Naive thymus-derived CD8-positive, alpha-beta T cell (primary cell): ENCODE measurements around the gene ERBB4. TPM values are rescaled to one million over a fixed set of nuclear protein-coding genes. Genes with fewer than 3 reads are reported as not detected.

Source experiments
- ATAC-seq, 2 donors: fragments of 150-1000 bp; cut with Tn5 transposase in 1 of 2; sonication (Bioruptor Pico), chemical (Tn5 transposase) in 1 of 2; 1 replicate in 1 of 2; 2 replicates in 1 of 2; pipeline ENCODE4 v1.10.0; 2021; ENCODE audit warnings: mild to moderate bottlenecking in 2 of 2, moderate library complexity in 2 of 2
- POLR2A ChIA-PET: fragments of 350-600 bp; sonication (Branson Sonifier 250); formaldehyde crosslinking; loops from one replicate; lab custom pipeline; 2021; ENCODE audit warnings: antibody characterized with exemption; lab: Charles Lee
- DNase-seq, 10 donors: peaks; one replicate each; pipeline versions ENCODE4 v3.0.0 to v3.0.0-alpha.2; 2020 to 2022
- H3K27ac Mint-ChIP-seq, 10 donors: one replicate each; pipeline ENCODE4 v1.8.0; 2020 to 2022; ENCODE audit warnings: mild to moderate bottlenecking in 10 of 10, mixed read lengths in 10 of 10, moderate library complexity in 4 of 10, inconsistent platforms in 1 of 10
- H3K27me3 Mint-ChIP-seq, 5 donors: one replicate each; pipeline ENCODE4 v1.8.0; 2021 to 2022; ENCODE audit warnings: mixed read lengths in 5 of 5
- H3K36me3 Mint-ChIP-seq, 3 donors: one replicate each; pipeline ENCODE4 v1.8.0; 2020 to 2022; ENCODE audit warnings: mixed read lengths in 3 of 3, mild to moderate bottlenecking in 2 of 3, inconsistent platforms in 1 of 3
- H3K4me1 Mint-ChIP-seq, 4 donors: one replicate each; pipeline ENCODE4 v1.8.0; 2021 to 2022; ENCODE audit warnings: mixed read lengths in 4 of 4
- H3K4me3 Mint-ChIP-seq, 10 donors: one replicate each; pipeline ENCODE4 v1.8.0; 2020 to 2022; ENCODE audit warnings: mild to moderate bottlenecking in 10 of 10, mixed read lengths in 10 of 10, moderate library complexity in 6 of 10, inconsistent platforms in 1 of 10
- H3K9me3 Mint-ChIP-seq, 9 donors: one replicate each; pipeline ENCODE4 v1.8.0; 2020 to 2022; ENCODE audit warnings: mixed read lengths in 9 of 9, mild to moderate bottlenecking in 3 of 9, inconsistent platforms in 1 of 9, moderate library complexity in 1 of 9
- polyA plus RNA-seq, 3 donors: library from polyadenylated mRNA; unstranded; fragments of 300-500 nt; fragmentation: Illumina TruSeq; gene quantifications; one replicate each; pipeline ENCODE4 v1.2.3, GENCODE V29; 2021
- total RNA-seq, 8 experiments: library from RNA in 2 of 8; stranded (reverse) in 2 of 8; gene quantifications; one replicate each; pipeline ENCODE4 v1.2.3 and lab custom pipeline; 2021 to 2026

The ERBB4 gene
- total and polyA plus RNA-seq, 5 experiments from 2014 or later: not detected

- DNase-seq (no peak), ATAC-seq (no peak)
- H3K27ac Mint-ChIP-seq: no peak overlapping the region
- no peaks in the 10 kb centered on the region for H3K27me3 Mint-ChIP-seq
- POLR2A ChIA-PET: no interaction called here
- H3K9me3 Mint-ChIP-seq: peaks cover 0 to 9% (median 0%) of the 10 kb centered on the region in 9 donors
- no peaks in the 10 kb centered on the region for H3K4me1 Mint-ChIP-seq
- no peaks in the 10 kb centered on the region for H3K36me3 Mint-ChIP-seq
- H3K4me3 Mint-ChIP-seq: no peak overlapping the region
These were observed 1162.2 kb downstream of the ERBB4 start for GRCh38 chr2:211376410-211376809.

GRCh38 chr2:211373203-211373602 is 1165.4 kb downstream of the ERBB4 start:
- DNase-seq (no peak), ATAC-seq (no peak)
- no peaks in the 10 kb centered on the region for H3K4me1 Mint-ChIP-seq
- H3K27me3 Mint-ChIP-seq: no peaks in the 10 kb centered on the region
- POLR2A ChIA-PET: no interaction called here
- H3K9me3 Mint-ChIP-seq: peaks cover 0 to 8% (median 0%) of the 10 kb centered on the region in 9 donors
- no peaks in the 10 kb centered on the region for H3K36me3 Mint-ChIP-seq
- no peak overlapping the region for H3K27ac Mint-ChIP-seq
- no peak overlapping the region for H3K4me3 Mint-ChIP-seq

- no peaks in the 10 kb centered on the region for H3K4me1 Mint-ChIP-seq
- no peak overlapping the region for H3K27ac Mint-ChIP-seq
- ATAC-seq (no peak), DNase-seq (no peak)
- no peak overlapping the region for H3K4me3 Mint-ChIP-seq
- no peaks in the 10 kb centered on the region for H3K36me3 Mint-ChIP-seq
- no peaks in the 10 kb centered on the region for H3K27me3 Mint-ChIP-seq
- H3K9me3 Mint-ChIP-seq: peaks cover 0 to 10% (median 0%) of the 10 kb centered on the region in 9 donors
- POLR2A ChIA-PET: no interaction called here
These were observed 1167.1 kb downstream of the ERBB4 start for GRCh38 chr2:211371465-211371864.

- no peak overlapping the region for H3K4me3 Mint-ChIP-seq
- POLR2A ChIA-PET: no interaction called here
- peaks cover 0 to 10% (median 3%) of the 10 kb centered on the region in 9 donors for H3K9me3 Mint-ChIP-seq
- no peak for DNase-seq
- no peak overlapping the region for H3K27ac Mint-ChIP-seq
- H3K27me3 Mint-ChIP-seq: no peaks in the 10 kb centered on the region
- H3K36me3 Mint-ChIP-seq: no peaks in the 10 kb centered on the region
- no peak for ATAC-seq
- no peaks in the 10 kb centered on the region for H3K4me1 Mint-ChIP-seq
These were observed 1170.1 kb downstream of the ERBB4 start for GRCh38 chr2:211368467-211368866.

- Mint-ChIP-seq H3K4me1 (no peaks in the 10 kb centered on the region), H3K27ac (no peak overlapping the region), H3K4me3 (no peak overlapping the region), H3K27me3 (no peaks in the 10 kb centered on the region), H3K9me3 (peaks cover 0 to 11% (median 5%) of the 10 kb centered on the region in 9 donors), H3K36me3 (no peaks in the 10 kb centered on the region)
- no peak for DNase-seq
- no peak for ATAC-seq
- POLR2A ChIA-PET: no interaction called here
These were observed 1170.9 kb downstream of the ERBB4 start for GRCh38 chr2:211367711-211368110.

- POLR2A ChIA-PET: no interaction called here
These were observed 1171.3 kb downstream of the ERBB4 start for GRCh38 chr2:211367293-211367692.

GRCh38 chr2:211364911-211365310 is 1173.7 kb downstream of the ERBB4 start:
- Mint-ChIP-seq H3K9me3 (peaks cover 0 to 24% (median 6%) of the 10 kb centered on the region in 9 donors), H3K4me1 (no peaks in the 10 kb centered on the region), H3K36me3 (no peaks in the 10 kb centered on the region), H3K4me3 (no peak overlapping the region), H3K27me3 (no peaks in the 10 kb centered on the region), H3K27ac (no peak overlapping the region)
- POLR2A ChIA-PET: no interaction called here
- DNase-seq: no peak
- no peak for ATAC-seq

More at GRCh38 chr2:211367293-211367692, 1171.3 kb downstream of the ERBB4 start:
- Mint-ChIP-seq H3K4me3 (no peak overlapping the region), H3K27ac (no peak overlapping the region), H3K4me1 (no peaks in the 10 kb centered on the region), H3K27me3 (no peaks in the 10 kb centered on the region), H3K36me3 (no peaks in the 10 kb centered on the region), H3K9me3 (peaks cover 0 to 15% (median 5%) of the 10 kb centered on the region in 9 donors)
- ATAC-seq (no peak), DNase-seq (no peak)

GRCh38 chr2:211361383-211361782 is 1177.2 kb downstream of the ERBB4 start:
- no peaks in the 10 kb centered on the region for H3K27me3 Mint-ChIP-seq
- ATAC-seq (no peak), DNase-seq (no peak)
- no peaks in the 10 kb centered on the region for H3K36me3 Mint-ChIP-seq
- no peak overlapping the region for H3K4me3 Mint-ChIP-seq
- POLR2A ChIA-PET: no interaction called here
- H3K4me1 Mint-ChIP-seq: no peaks in the 10 kb centered on the region
- H3K27ac Mint-ChIP-seq: no peak overlapping the region
- peaks cover 0 to 15% (median 7%) of the 10 kb centered on the region in 9 donors for H3K9me3 Mint-ChIP-seq

- peaks cover 0 to 15% (median 5%) of the 10 kb centered on the region in 9 donors for H3K9me3 Mint-ChIP-seq
These were observed 1179.3 kb downstream of the ERBB4 start for GRCh38 chr2:211359347-211359746.

GRCh38 chr2:211358504-211358903 is 1180.1 kb downstream of the ERBB4 start:
- POLR2A ChIA-PET: no interaction called here
- Mint-ChIP-seq H3K4me3 (no peak overlapping the region), H3K36me3 (no peaks in the 10 kb centered on the region), H3K9me3 (peaks cover 0 to 19% (median 6%) of the 10 kb centered on the region in 9 donors), H3K4me1 (no peaks in the 10 kb centered on the region), H3K27me3 (no peaks in the 10 kb centered on the region), H3K27ac (no peak overlapping the region)
- no peak for DNase-seq
- no peak for ATAC-seq

More at GRCh38 chr2:211359347-211359746, 1179.3 kb downstream of the ERBB4 start:
- H3K27ac Mint-ChIP-seq: no peak overlapping the region
- POLR2A ChIA-PET: no interaction called here
- H3K4me3 Mint-ChIP-seq: no peak overlapping the region
- no peaks in the 10 kb centered on the region for H3K4me1 Mint-ChIP-seq
- no peak for DNase-seq
- no peaks in the 10 kb centered on the region for H3K36me3 Mint-ChIP-seq
- ATAC-seq: no peak
- no peaks in the 10 kb centered on the region for H3K27me3 Mint-ChIP-seq

GRCh38 chr2:211354481-211354880 is 1184.1 kb downstream of the ERBB4 start:
- H3K27ac Mint-ChIP-seq: no peak overlapping the region
- POLR2A ChIA-PET: no interaction called here
- H3K36me3 Mint-ChIP-seq: no peaks in the 10 kb centered on the region
- ATAC-seq: no peak
- no peaks in the 10 kb centered on the region for H3K27me3 Mint-ChIP-seq
- no peak overlapping the region for H3K4me3 Mint-ChIP-seq
- no peaks in the 10 kb centered on the region for H3K4me1 Mint-ChIP-seq
- peaks cover 0 to 19% (median 3%) of the 10 kb centered on the region in 9 donors for H3K9me3 Mint-ChIP-seq
- no peak for DNase-seq

GRCh38 chr2:211351987-211352386 is 1186.6 kb downstream of the ERBB4 start:
- Mint-ChIP-seq H3K9me3 (peaks cover 0 to 23% (median 0%) of the 10 kb centered on the region in 9 donors), H3K27me3 (no peaks in the 10 kb centered on the region), H3K36me3 (no peaks in the 10 kb centered on the region), H3K4me3 (no peak overlapping the region), H3K27ac (no peak overlapping the region), H3K4me1 (no peaks in the 10 kb centered on the region)
- DNase-seq: no peak
- no peak for ATAC-seq
- POLR2A ChIA-PET: no interaction called here

GRCh38 chr2:211349031-211349430 is 1189.6 kb downstream of the ERBB4 start:
- H3K36me3 Mint-ChIP-seq: no peaks in the 10 kb centered on the region
- DNase-seq: no peak
- peaks cover 0 to 25% (median 0%) of the 10 kb centered on the region in 9 donors for H3K9me3 Mint-ChIP-seq
- no peaks in the 10 kb centered on the region for H3K4me1 Mint-ChIP-seq
- H3K27me3 Mint-ChIP-seq: no peaks in the 10 kb centered on the region
- POLR2A ChIA-PET: no interaction called here
- no peak overlapping the region for H3K27ac Mint-ChIP-seq
- ATAC-seq: no peak
- H3K4me3 Mint-ChIP-seq: no peak overlapping the region

- H3K36me3 Mint-ChIP-seq: no peaks in the 10 kb centered on the region
- peaks cover 0 to 12% (median 0%) of the 10 kb centered on the region in 9 donors for H3K9me3 Mint-ChIP-seq
- H3K4me1 Mint-ChIP-seq: no peaks in the 10 kb centered on the region
- no peak overlapping the region for H3K27ac Mint-ChIP-seq
- DNase-seq: no peak
- POLR2A ChIA-PET: no interaction called here
- H3K27me3 Mint-ChIP-seq: no peaks in the 10 kb centered on the region
- no peak for ATAC-seq
- H3K4me3 Mint-ChIP-seq: no peak overlapping the region
These were observed 1191.3 kb downstream of the ERBB4 start for GRCh38 chr2:211347328-211347727.
